SK-N-SH treated with all-trans-retinoic acid at 6 μM for 48 hours (cell line): Measurements from ENCODE around the gene ACAD9.

Experiments used
- ATAC-seq: fragments of 200-7000 bp; cut with Tn5 transposase; 3 replicates; pipeline ENCODE4 v1.9.1; 2020; ENCODE audit warnings: mild to moderate bottlenecking, moderate library complexity
- ARNTL ChIP-seq: fragments of 450-650 bp; formaldehyde crosslinking; IDR thresholded peaks from 2 replicates; pipeline ENCODE4 v1.5.0; 2020; ENCODE audit warnings: low read depth, mild to moderate bottlenecking, moderate library complexity, borderline replicate concordance
- BACH2 ChIP-seq: fragments of 250-450 bp; sonication (Bioruptor Pico); IDR thresholded peaks from 2 replicates; pipeline ENCODE4 v1.9.0; 2021; ENCODE audit warnings: mild to moderate bottlenecking, borderline replicate concordance
- CSDC2 ChIP-seq: fragments of 250-450 bp; sonication (Bioruptor Pico); IDR thresholded peaks from 2 replicates; pipeline ENCODE4 v1.5.0; 2020; ENCODE audit warnings: mild to moderate bottlenecking, moderate library complexity
- CSRNP3 ChIP-seq: fragments of 250-450 bp; sonication (Bioruptor Pico); IDR thresholded peaks from 2 replicates; pipeline ENCODE4 v1.5.1; 2021; ENCODE audit warnings: mild to moderate bottlenecking, moderate library complexity
- ESRRG ChIP-seq: fragments of 250-450 bp; sonication (Bioruptor Pico); IDR thresholded peaks from 2 replicates; pipeline ENCODE4 v1.6.1; 2021; ENCODE audit warnings: mild to moderate bottlenecking
- GLIS3 ChIP-seq: fragments of 250-450 bp; sonication (Bioruptor Pico); IDR thresholded peaks from 2 replicates; pipeline ENCODE4 v1.5.0; 2020; ENCODE audit warnings: mild to moderate bottlenecking, moderate library complexity
- ISL1 ChIP-seq: fragments of 250-450 bp; sonication (Bioruptor Pico); IDR thresholded peaks from 2 replicates; pipeline ENCODE4 v2.1.2; 2022; ENCODE audit warnings: mild to moderate bottlenecking, moderate library complexity
- OSR1 ChIP-seq: fragments of 250-450 bp; sonication (Bioruptor Pico); IDR thresholded peaks from 2 replicates; pipeline ENCODE4 v1.8.0; 2022; ENCODE audit warnings: moderate library complexity, mild to moderate bottlenecking, inconsistent platforms
- PATZ1 ChIP-seq: fragments of 250-450 bp; sonication (Bioruptor Pico); IDR thresholded peaks from 2 replicates; pipeline ENCODE4 v1.8.0; 2020; ENCODE audit warnings: mild to moderate bottlenecking, moderate library complexity, borderline replicate concordance
- PPARA ChIP-seq: fragments of 250-450 bp; sonication (Bioruptor Pico); IDR thresholded peaks from 2 replicates; pipeline ENCODE4 v1.5.0; 2020; ENCODE audit warnings: mild to moderate bottlenecking, borderline replicate concordance
- RARB ChIP-seq: fragments of 250-450 bp; sonication (Bioruptor Pico); IDR thresholded peaks from 2 replicates; pipeline ENCODE4 v1.8.0; 2021; ENCODE audit warnings: mild to moderate bottlenecking, moderate library complexity
- TCF4 ChIP-seq: fragments of 250-450 bp; sonication (Bioruptor Pico); IDR thresholded peaks from 2 replicates; pipeline ENCODE4 v1.8.0; 2021; ENCODE audit warnings: mild to moderate bottlenecking, moderate library complexity, borderline replicate concordance
- TOX ChIP-seq: fragments of 250-450 bp; sonication (Bioruptor Pico); IDR thresholded peaks from 2 replicates; pipeline ENCODE4 v1.8.0; 2021; ENCODE audit warnings: mild to moderate bottlenecking, moderate library complexity, borderline replicate concordance
- ZFP3 ChIP-seq: fragments of 250-450 bp; sonication (Bioruptor Pico); IDR thresholded peaks from 2 replicates; pipeline ENCODE4 v1.5.0; 2020; ENCODE audit warnings: mild to moderate bottlenecking, moderate library complexity
- ZFP30 ChIP-seq: fragments of 450-650 bp; formaldehyde crosslinking; IDR thresholded peaks from 2 replicates; pipeline ENCODE4 v1.5.0; 2022; ENCODE audit warnings: mild to moderate bottlenecking, moderate library complexity
- ZNF565 ChIP-seq: fragments of 450-650 bp; formaldehyde crosslinking; conservative IDR thresholded peaks from 2 replicates; pipeline ENCODE4 v1.5.0; 2020; ENCODE audit warnings: low read depth, mild to moderate bottlenecking, moderate library complexity
- ZNF70 ChIP-seq: fragments of 450-650 bp; formaldehyde crosslinking; IDR thresholded peaks from 2 replicates; pipeline ENCODE4 v1.5.0; 2020; ENCODE audit warnings: mild to moderate bottlenecking, moderate library complexity
- ZNF8 ChIP-seq: fragments of 450-650 bp; formaldehyde crosslinking; IDR thresholded peaks from 2 replicates; pipeline ENCODE4 v1.5.0; 2020; ENCODE audit warnings: mild to moderate bottlenecking, moderate library complexity
- TF ChIP-seq, protein P1 (sequence below): fragments of 250-450 bp; sonication (Bioruptor Pico); IDR thresholded peaks from 2 replicates; pipeline ENCODE4 v1.5.1; 2020; ENCODE audit warnings: low read depth, mild to moderate bottlenecking, moderate library complexity
- TF ChIP-seq, protein P2 (sequence below): fragments of 250-450 bp; sonication (Bioruptor Pico); IDR thresholded peaks from 2 replicates; pipeline ENCODE4 v1.5.0; 2020; ENCODE audit warnings: mild to moderate bottlenecking, moderate library complexity
- TF ChIP-seq, protein P3 (sequence below): fragments of 250-450 bp; sonication (Bioruptor Pico); IDR thresholded peaks from 2 replicates; pipeline ENCODE4 v1.8.0; 2021; ENCODE audit warnings: low read depth, mild to moderate bottlenecking, moderate library complexity, borderline replicate concordance

ACAD9 gene

DNA sequence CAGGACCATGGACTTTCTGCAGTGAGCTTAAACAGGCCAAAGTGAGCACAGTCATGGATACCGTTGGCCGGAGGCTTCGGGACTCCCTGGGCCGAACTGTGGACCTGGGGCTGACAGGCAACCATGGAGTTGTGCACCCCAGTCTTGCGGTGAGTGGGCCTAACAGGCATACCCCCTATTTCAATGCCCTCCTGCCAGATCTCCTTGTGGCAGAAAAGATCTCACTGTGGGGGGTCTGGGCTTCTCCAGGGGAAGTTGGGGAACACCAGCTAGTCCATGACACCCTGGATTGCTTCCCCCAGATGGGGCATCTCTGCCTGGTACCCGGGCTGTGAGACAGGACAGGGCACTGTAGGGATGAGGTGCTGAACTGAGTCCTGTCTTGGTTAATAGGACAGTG lies 29.5 kb downstream of the ACAD9 start:
- TF ChIP-seq ZNF8 (CRISPR knock-in tag), result no peak
- TF ChIP-seq ESRRG (CRISPR knock-in tag), result no peak
- TF ChIP-seq ZNF70 (CRISPR knock-in tag), result no peak
- no peak for TF ChIP-seq PATZ1 (CRISPR knock-in tag)
- no peak for TF ChIP-seq GLIS3 (CRISPR knock-in tag)
- TF ChIP-seq, protein P1, sequence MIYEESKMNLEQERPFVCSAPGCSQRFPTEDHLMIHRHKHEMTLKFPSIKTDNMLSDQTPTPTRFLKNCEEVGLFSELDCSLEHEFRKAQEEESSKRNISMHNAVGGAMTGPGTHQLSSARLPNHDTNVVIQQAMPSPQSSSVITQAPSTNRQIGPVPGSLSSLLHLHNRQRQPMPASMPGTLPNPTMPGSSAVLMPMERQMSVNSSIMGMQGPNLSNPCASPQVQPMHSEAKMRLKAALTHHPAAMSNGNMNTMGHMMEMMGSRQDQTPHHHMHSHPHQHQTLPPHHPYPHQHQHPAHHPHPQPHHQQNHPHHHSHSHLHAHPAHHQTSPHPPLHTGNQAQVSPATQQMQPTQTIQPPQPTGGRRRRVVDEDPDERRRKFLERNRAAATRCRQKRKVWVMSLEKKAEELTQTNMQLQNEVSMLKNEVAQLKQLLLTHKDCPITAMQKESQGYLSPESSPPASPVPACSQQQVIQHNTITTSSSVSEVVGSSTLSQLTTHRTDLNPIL (CRISPR knock-in tag), result no peak
- TF ChIP-seq, protein P2, sequence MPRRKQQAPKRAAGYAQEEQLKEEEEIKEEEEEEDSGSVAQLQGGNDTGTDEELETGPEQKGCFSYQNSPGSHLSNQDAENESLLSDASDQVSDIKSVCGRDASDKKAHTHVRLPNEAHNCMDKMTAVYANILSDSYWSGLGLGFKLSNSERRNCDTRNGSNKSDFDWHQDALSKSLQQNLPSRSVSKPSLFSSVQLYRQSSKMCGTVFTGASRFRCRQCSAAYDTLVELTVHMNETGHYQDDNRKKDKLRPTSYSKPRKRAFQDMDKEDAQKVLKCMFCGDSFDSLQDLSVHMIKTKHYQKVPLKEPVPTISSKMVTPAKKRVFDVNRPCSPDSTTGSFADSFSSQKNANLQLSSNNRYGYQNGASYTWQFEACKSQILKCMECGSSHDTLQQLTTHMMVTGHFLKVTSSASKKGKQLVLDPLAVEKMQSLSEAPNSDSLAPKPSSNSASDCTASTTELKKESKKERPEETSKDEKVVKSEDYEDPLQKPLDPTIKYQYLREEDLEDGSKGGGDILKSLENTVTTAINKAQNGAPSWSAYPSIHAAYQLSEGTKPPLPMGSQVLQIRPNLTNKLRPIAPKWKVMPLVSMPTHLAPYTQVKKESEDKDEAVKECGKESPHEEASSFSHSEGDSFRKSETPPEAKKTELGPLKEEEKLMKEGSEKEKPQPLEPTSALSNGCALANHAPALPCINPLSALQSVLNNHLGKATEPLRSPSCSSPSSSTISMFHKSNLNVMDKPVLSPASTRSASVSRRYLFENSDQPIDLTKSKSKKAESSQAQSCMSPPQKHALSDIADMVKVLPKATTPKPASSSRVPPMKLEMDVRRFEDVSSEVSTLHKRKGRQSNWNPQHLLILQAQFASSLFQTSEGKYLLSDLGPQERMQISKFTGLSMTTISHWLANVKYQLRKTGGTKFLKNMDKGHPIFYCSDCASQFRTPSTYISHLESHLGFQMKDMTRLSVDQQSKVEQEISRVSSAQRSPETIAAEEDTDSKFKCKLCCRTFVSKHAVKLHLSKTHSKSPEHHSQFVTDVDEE (CRISPR knock-in tag), result no peak
- no peak for TF ChIP-seq CSRNP3 (CRISPR knock-in tag)
- TF ChIP-seq ARNTL (CRISPR knock-in tag), result no peak
- TF ChIP-seq ZFP3, result no peak
- no peak for TF ChIP-seq TCF4 (CRISPR knock-in tag)
- no peak for TF ChIP-seq ISL1 (CRISPR knock-in tag)
- no peak for TF ChIP-seq ZFP30 (CRISPR knock-in tag)
- TF ChIP-seq ZNF565 (CRISPR knock-in tag), result no peak
- no peak for TF ChIP-seq BACH2 (CRISPR knock-in tag)
- TF ChIP-seq RARB (CRISPR knock-in tag), result no peak
- TF ChIP-seq CSDC2, result no peak
- no peak for TF ChIP-seq PPARA (CRISPR knock-in tag)
- TF ChIP-seq, protein P3, sequence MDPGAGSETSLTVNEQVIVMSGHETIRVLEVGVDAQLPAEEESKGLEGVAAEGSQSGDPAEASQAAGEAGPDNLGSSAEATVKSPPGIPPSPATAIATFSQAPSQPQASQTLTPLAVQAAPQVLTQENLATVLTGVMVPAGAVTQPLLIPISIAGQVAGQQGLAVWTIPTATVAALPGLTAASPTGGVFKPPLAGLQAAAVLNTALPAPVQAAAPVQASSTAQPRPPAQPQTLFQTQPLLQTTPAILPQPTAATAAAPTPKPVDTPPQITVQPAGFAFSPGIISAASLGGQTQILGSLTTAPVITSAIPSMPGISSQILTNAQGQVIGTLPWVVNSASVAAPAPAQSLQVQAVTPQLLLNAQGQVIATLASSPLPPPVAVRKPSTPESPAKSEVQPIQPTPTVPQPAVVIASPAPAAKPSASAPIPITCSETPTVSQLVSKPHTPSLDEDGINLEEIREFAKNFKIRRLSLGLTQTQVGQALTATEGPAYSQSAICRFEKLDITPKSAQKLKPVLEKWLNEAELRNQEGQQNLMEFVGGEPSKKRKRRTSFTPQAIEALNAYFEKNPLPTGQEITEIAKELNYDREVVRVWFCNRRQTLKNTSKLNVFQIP (CRISPR knock-in tag), result no peak
- no peak for ATAC-seq

GRCh38 chr3:128910006-128910405 lies 30.6 kb downstream of the ACAD9 start:
- TF ChIP-seq, protein P1 (CRISPR knock-in tag), result no peak
- TF ChIP-seq ISL1 (CRISPR knock-in tag) (no peak), ZFP3 (no peak), ESRRG (CRISPR knock-in tag) (no peak), RARB (CRISPR knock-in tag) (no peak), ZFP30 (CRISPR knock-in tag) (no peak), ZNF8 (CRISPR knock-in tag) (no peak), CSRNP3 (CRISPR knock-in tag) (no peak), OSR1 (CRISPR knock-in tag) (no peak), BACH2 (CRISPR knock-in tag) (no peak), TOX (CRISPR knock-in tag) (no peak), TCF4 (CRISPR knock-in tag) (no peak), ZNF70 (CRISPR knock-in tag) (no peak), GLIS3 (CRISPR knock-in tag) (no peak)
- no peak for ATAC-seq
